CMK (cell line): ENCODE results near the gene GNGT2.

Experiments used
- DNase-seq: peaks from one replicate; pipeline ENCODE4 v3.0.0-alpha.2; 2010; ENCODE audit warnings: low read depth

The GNGT2 gene

GRCh38 chr17:49210158-49211029 is at the start of gene GNGT2, which contains the start of gene ABI3:
TSS of gene GNGT2 (minus strand) at chr17:49210574. CDS start at chr17:49207422, 3,152 bp downstream.
TSS of gene ABI3 (plus strand) at chr17:49210707. CDS start at chr17:49210725, 18 bp downstream.
- DNase-seq = peak; percentile 72

- DNase-seq = no peak
Observed at GRCh38 chr17:49259663-49260010, 49.3 kb upstream of the GNGT2 start.

GRCh38 chr17:49258394-49258793 is 48.0 kb upstream of the GNGT2 start:
- no peak for DNase-seq

- no peak for DNase-seq
Observed at GRCh38 chr17:49255125-49255524, 44.8 kb upstream of the GNGT2 start.

GRCh38 chr17:49254066-49254465 is 43.7 kb upstream of the GNGT2 start:
- DNase-seq = no peak

- DNase-seq = no peak
Observed at GRCh38 chr17:49252148-49252695, 41.8 kb upstream of the GNGT2 start.

GRCh38 chr17:49249890-49250522 is 39.6 kb upstream of the GNGT2 start:
- DNase-seq = no peak

GRCh38 chr17:49249292-49249794 is 39.0 kb upstream of the GNGT2 start:
- peak; percentile 78 for DNase-seq

- no peak for DNase-seq
Observed at GRCh38 chr17:49247944-49248343, 37.6 kb upstream of the GNGT2 start.

- DNase-seq = no peak
Observed at GRCh38 chr17:49244839-49245238, 34.5 kb upstream of the GNGT2 start.

GRCh38 chr17:49242813-49243212 is 32.4 kb upstream of the GNGT2 start:
- no peak for DNase-seq

- DNase-seq = no peak
Observed at GRCh38 chr17:49241692-49242397, 31.5 kb upstream of the GNGT2 start.

- no peak for DNase-seq
Observed at GRCh38 chr17:49241040-49241439, 30.7 kb upstream of the GNGT2 start.

- no peak for DNase-seq
Observed at GRCh38 chr17:49240619-49241018, 30.2 kb upstream of the GNGT2 start.

GRCh38 chr17:49239963-49240362 is 29.6 kb upstream of the GNGT2 start:
- DNase-seq = no peak

GRCh38 chr17:49235896-49236295 is 25.5 kb upstream of the GNGT2 start:
- DNase-seq = no peak

GRCh38 chr17:49234509-49235080 is 24.2 kb upstream of the GNGT2 start:
- DNase-seq = no peak

- DNase-seq = no peak
Observed at GRCh38 chr17:49231563-49231894, 21.2 kb upstream of the GNGT2 start.

- peak; percentile 53 for DNase-seq
Observed at GRCh38 chr17:49230636-49231562, 20.5 kb upstream of the GNGT2 start, which contains the start of gene PHOSPHO1. TSS of gene PHOSPHO1 (minus strand) at chr17:49230787. CDS start at chr17:49226691, 4,096 bp downstream.

- DNase-seq = no peak
Observed at GRCh38 chr17:49229805-49230600, 19.6 kb upstream of the GNGT2 start.
